T-cell (primary cell): ENCODE data around the gene PRMT2. TPM values are rescaled to one million over a fixed set of nuclear protein-coding genes. Genes with fewer than 3 reads are reported as not detected.
A peak's percentile ranks its signal among the peaks of the same experiment; 100 is the strongest.

Experiments
- ATAC-seq, 4 experiments: fragments of 200-7000 bp in 3 of 4; fragments of 150-1000 bp in 1 of 4; cut with Tn5 transposase; replicated peaks in 1 of 4; 1 replicate in 3 of 4; 2 replicates in 1 of 4; pipeline ENCODE4 v1.10.0; 2021; ENCODE audit warnings: moderate library complexity in 3 of 4, mild to moderate bottlenecking in 2 of 4, moderate number of reproducible peaks in 1 of 4
- CTCF ChIA-PET, 2 donors: fragments of 300-600 bp; sonication (Branson Sonifier 250); formaldehyde crosslinking; loops; one replicate each; lab custom pipeline; 2022; ENCODE audit warnings: antibody characterized with exemption in 2 of 2; lab: Charles Lee
- POLR2A ChIA-PET, 2 donors: fragments of 300-600 bp; sonication (Branson Sonifier 250); formaldehyde crosslinking; loops; one replicate each; lab custom pipeline; 2022; ENCODE audit warnings: antibody characterized with exemption in 2 of 2; lab: Charles Lee
- DNase-seq, 35 experiments: peaks; one replicate each; pipeline versions ENCODE4 v3.0.0 to v3.0.0-alpha.2; 2013 to 2023
- H3K27ac ChIP-seq: one replicate; pipeline ENCODE4 v1.5.1; 2013; ENCODE audit warnings: low read length
- H3K27me3 ChIP-seq, 2 experiments: replicated peaks in 1 of 2; 1 replicate in 1 of 2; 2 replicates in 1 of 2; pipeline versions ENCODE4 v1.6.1 to v1.7.0; 2013; ENCODE audit warnings: low read length in 1 of 2, mixed read lengths in 1 of 2; ENCODE audit not compliant: control insufficient read depth in 2 of 2, insufficient read depth in 2 of 2; ENCODE audit errors: extremely low read depth in 1 of 2
- H3K36me3 ChIP-seq, 2 donors: 1 replicate in 1 of 2; 2 replicates in 1 of 2; pipeline versions ENCODE4 v1.6.1 to v1.7.0; 2013; ENCODE audit warnings: low read length in 1 of 2; ENCODE audit not compliant: control insufficient read depth in 2 of 2, insufficient read depth in 1 of 2; ENCODE audit errors: extremely low read depth in 1 of 2
- H3K4me1 ChIP-seq, 2 experiments: 1 replicate in 1 of 2; 2 replicates in 1 of 2; pipeline versions ENCODE4 v1.6.1 to v1.7.0; 2013; ENCODE audit warnings: low read length in 2 of 2, mixed read lengths in 1 of 2; ENCODE audit not compliant: insufficient read depth in 2 of 2, control insufficient read depth in 1 of 2; ENCODE audit errors: extremely low read depth in 1 of 2
- H3K4me3 ChIP-seq, 2 donors: 1 replicate in 1 of 2; 2 replicates in 1 of 2; pipeline versions ENCODE4 v1.5.1 to v1.7.0; 2013; ENCODE audit warnings: mild to moderate bottlenecking in 2 of 2, low read length in 1 of 2, moderate library complexity in 1 of 2; ENCODE audit not compliant: control insufficient read depth in 1 of 2; ENCODE audit errors: extremely low read depth in 1 of 2
- H3K9me3 ChIP-seq: 2 replicates; pipeline ENCODE4 v1.7.0; 2013
- H3K27ac Mint-ChIP-seq, 2 donors: one replicate each; pipeline ENCODE4 v1.8.0; 2020 to 2021; ENCODE audit warnings: mild to moderate bottlenecking in 2 of 2, mixed read lengths in 2 of 2
- H3K27me3 Mint-ChIP-seq, 2 donors: one replicate each; pipeline ENCODE4 v1.8.0; 2021 to 2022; ENCODE audit warnings: mixed read lengths in 2 of 2
- H3K36me3 Mint-ChIP-seq: one replicate; pipeline ENCODE4 v1.8.0; 2021; ENCODE audit warnings: mixed read lengths
- H3K4me1 Mint-ChIP-seq, 3 donors: one replicate each; pipeline ENCODE4 v1.8.0; 2020 to 2022; ENCODE audit warnings: mixed read lengths in 3 of 3, mild to moderate bottlenecking in 1 of 3
- H3K4me3 Mint-ChIP-seq, 3 donors: one replicate each; pipeline ENCODE4 v1.8.0; 2020 to 2022; ENCODE audit warnings: mild to moderate bottlenecking in 3 of 3, mixed read lengths in 3 of 3, moderate library complexity in 3 of 3
- H3K9me3 Mint-ChIP-seq, 3 donors: one replicate each; pipeline ENCODE4 v1.8.0; 2020 to 2022; ENCODE audit warnings: mixed read lengths in 3 of 3
- WGBS: methylation state at CpG from one replicate; pipeline ENCODE4 v1.1.5; 2013; ENCODE audit warnings: missing lambda C conversion rate; ENCODE audit not compliant: insufficient coverage; 5-methylcytosine and 5-hydroxymethylcytosine counted together
- total RNA-seq, 35 experiments: library from RNA in 6 of 35; stranded (reverse) in 6 of 35; fragments of 120-200 nt in 1 of 35; gene quantifications; one replicate each; pipeline versions ENCODE4 v1.2.1 to v1.2.4 and lab custom pipeline; 2013 to 2026

Gene PRMT2
- total RNA-seq, 5 donors from 2014 or later (not counting 1 experiment from before 2014, with no cell fraction given): 145 to 258 (median 205) TPM

DNA sequence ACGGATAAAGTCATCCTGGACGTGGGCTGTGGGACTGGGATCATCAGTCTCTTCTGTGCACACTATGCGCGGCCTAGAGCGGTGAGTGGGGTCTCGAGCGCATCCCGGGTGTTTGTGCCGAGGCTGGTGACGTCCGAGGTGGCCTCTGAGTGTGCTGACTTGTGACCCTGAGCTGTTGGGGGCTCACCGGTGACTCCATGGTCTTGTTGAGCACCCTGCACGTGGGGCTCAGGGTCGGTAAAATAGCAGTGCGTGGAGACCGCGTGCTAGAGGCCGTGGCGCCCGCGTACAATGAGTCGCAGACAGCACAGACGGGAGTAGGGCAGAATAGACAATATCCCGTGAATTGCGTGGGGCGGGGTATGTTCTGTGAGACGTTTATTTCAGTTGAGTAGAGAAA, 13.1 kb downstream of the PRMT2 start:
- peaks cover 40 to 56% (median 51%) of the 10 kb centered on the region in 3 donors for H3K4me1 Mint-ChIP-seq
- no peak for ATAC-seq

GRCh38 chr21:46649356-46649755, 13.9 kb downstream of the PRMT2 start:
- Mint-ChIP-seq H3K4me3 (no peak overlapping the region), H3K4me1 (peaks cover 40 to 56% (median 49%) of the 10 kb centered on the region in 3 donors), H3K27ac (no peak overlapping the region), H3K36me3 (peaks cover 90% of the 10 kb centered on the region), H3K9me3 (peaks cover 0 to 12% (median 6%) of the 10 kb centered on the region in 3 donors), H3K27me3 (no peaks in the 10 kb centered on the region)
- Histone ChIP-seq H3K4me1 (peaks cover 0 to 30% of the 10 kb centered on the region in 2 experiments), H3K27ac (no peak overlapping the region), H3K36me3 (peaks cover 53 to 95% of the 10 kb centered on the region in 2 donors), H3K27me3 (no peaks in the 10 kb centered on the region), H3K9me3 (peaks cover under 1% of the 10 kb centered on the region), H3K4me3 (no peak overlapping the region)
- ChIA-PET POLR2A (no interaction called here), CTCF (no interaction called here)
- 98% methylated on average over 18 of the region's 19 CpGs for WGBS
- ATAC-seq (no peak), DNase-seq (no peak)

More for the DNA sequence above, 13.1 kb downstream of the PRMT2 start:
- POLR2A ChIA-PET: no interaction called here
- Histone ChIP-seq H3K36me3 (peaks cover 53 to 95% of the 10 kb centered on the region in 2 donors), H3K27me3 (no peaks in the 10 kb centered on the region), H3K27ac (no peak overlapping the region), H3K4me3 (no peak overlapping the region), H3K4me1 (peaks cover 0 to 30% of the 10 kb centered on the region in 2 experiments), H3K9me3 (no peaks in the 10 kb centered on the region)
- no peak overlapping the region for H3K4me3 Mint-ChIP-seq
- peaks cover 87% of the 10 kb centered on the region for H3K36me3 Mint-ChIP-seq
- CTCF ChIA-PET: no interaction called here
- WGBS: 97% methylated on average over 21 of the region's 27 CpGs
- no peak for DNase-seq
- H3K27me3 Mint-ChIP-seq: no peaks in the 10 kb centered on the region
- peaks cover 0 to 5% (median 0%) of the 10 kb centered on the region in 3 donors for H3K9me3 Mint-ChIP-seq
- no peak overlapping the region for H3K27ac Mint-ChIP-seq

DNA sequence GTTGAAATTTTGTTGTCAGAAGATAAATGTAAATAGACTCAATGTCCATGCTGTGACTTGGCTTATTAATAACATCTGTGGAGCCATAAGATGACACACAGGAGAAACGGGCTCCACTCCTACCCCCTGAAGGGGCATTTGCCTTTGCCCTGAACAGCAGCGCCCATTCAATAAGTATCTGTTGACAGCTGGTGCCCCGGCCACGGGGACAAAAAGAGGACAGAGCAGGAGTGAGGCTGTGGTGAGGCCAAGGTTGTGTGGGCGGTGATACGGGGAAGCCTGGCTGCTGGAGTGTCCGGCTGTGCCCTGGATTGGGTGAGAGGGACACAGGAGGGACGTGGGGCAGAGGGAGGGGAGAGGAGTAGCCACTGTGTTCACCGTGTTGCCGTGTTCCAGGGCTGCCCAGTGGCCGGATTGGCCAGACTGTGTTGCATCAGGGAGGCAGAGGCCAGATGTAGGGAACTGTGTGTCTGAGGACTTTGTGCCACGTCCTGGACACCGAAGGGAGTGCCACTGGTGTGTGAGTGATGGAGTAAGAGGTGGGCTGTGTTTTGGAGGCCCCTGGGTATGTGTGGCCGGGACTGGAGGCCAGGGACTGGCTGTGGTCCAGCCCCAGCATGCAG, 15.1 kb downstream of the PRMT2 start:
- H3K36me3 ChIP-seq: peaks cover 52 to 90% of the 10 kb centered on the region in 2 donors
- ATAC-seq (no peak), DNase-seq (no peak)
- no peak overlapping the region for H3K4me3 Mint-ChIP-seq
- ChIA-PET CTCF (no interaction called here), POLR2A (no interaction called here)
- H3K27ac Mint-ChIP-seq: no peak overlapping the region
- H3K4me1 Mint-ChIP-seq: peaks cover 39 to 53% (median 46%) of the 10 kb centered on the region in 3 donors
- H3K27ac ChIP-seq: no peak overlapping the region
- peaks cover 94% of the 10 kb centered on the region for H3K36me3 Mint-ChIP-seq
- 96% methylated on average over 13 of the region's 14 CpGs for WGBS
- H3K4me3 ChIP-seq: no peak overlapping the region
- H3K27me3 Mint-ChIP-seq: no peaks in the 10 kb centered on the region
- H3K9me3 ChIP-seq: peaks cover 7% of the 10 kb centered on the region
- H3K4me1 ChIP-seq: peaks cover 0 to 30% of the 10 kb centered on the region in 2 experiments
- peaks cover 2 to 21% (median 15%) of the 10 kb centered on the region in 3 donors for H3K9me3 Mint-ChIP-seq
- H3K27me3 ChIP-seq: no peaks in the 10 kb centered on the region

DNA sequence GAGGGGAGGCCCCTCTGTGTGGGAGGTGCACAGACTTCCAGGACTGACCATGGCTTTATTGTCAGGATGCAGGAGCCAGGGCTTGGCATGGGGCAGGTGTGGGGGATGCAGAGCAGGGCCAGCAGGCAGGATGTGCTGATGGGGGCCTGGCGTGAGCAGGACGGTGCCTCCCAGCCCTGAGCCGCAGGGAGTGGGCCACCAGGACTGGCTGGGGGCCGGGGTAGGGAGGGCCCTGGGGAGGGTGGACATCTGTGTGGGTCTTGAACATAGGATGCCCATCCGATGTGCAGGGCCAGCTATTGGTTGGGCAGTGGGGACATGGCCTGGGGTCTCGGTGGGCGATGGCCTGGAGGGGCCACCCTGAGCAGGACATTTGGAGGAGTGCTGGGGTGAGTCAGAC, 15.6 kb downstream of the PRMT2 start:
- H3K4me1 ChIP-seq: peaks cover 0 to 25% of the 10 kb centered on the region in 2 experiments
- ChIA-PET POLR2A (no interaction called here), CTCF (no interaction called here)
- no peaks in the 10 kb centered on the region for H3K27me3 Mint-ChIP-seq
- H3K9me3 Mint-ChIP-seq: peaks cover 4 to 23% (median 17%) of the 10 kb centered on the region in 3 donors
- H3K4me3 Mint-ChIP-seq: no peak overlapping the region
- ATAC-seq: no peak
- H3K27ac Mint-ChIP-seq: peak overlapping the region in 1 of 2 donors; percentile 28
- H3K4me3 ChIP-seq: no peak overlapping the region
- peaks cover 94% of the 10 kb centered on the region for H3K36me3 Mint-ChIP-seq
- DNase-seq: no peak
- H3K27me3 ChIP-seq: no peaks in the 10 kb centered on the region
- H3K4me1 Mint-ChIP-seq: peaks cover 34 to 48% (median 45%) of the 10 kb centered on the region in 3 donors
- 100% methylated on average over 7 of the region's 7 CpGs for WGBS
- no peak overlapping the region for H3K27ac ChIP-seq
- peaks cover 7% of the 10 kb centered on the region for H3K9me3 ChIP-seq
- H3K36me3 ChIP-seq: peaks cover 52 to 88% of the 10 kb centered on the region in 2 donors

- Histone ChIP-seq H3K27me3 (no peaks in the 10 kb centered on the region), H3K36me3 (peaks cover 32 to 75% of the 10 kb centered on the region in 2 donors), H3K9me3 (peaks cover 7% of the 10 kb centered on the region), H3K4me3 (no peak overlapping the region), H3K27ac (no peak overlapping the region), H3K4me1 (peaks cover 0 to 15% of the 10 kb centered on the region in 2 experiments)
- peaks cover 4 to 23% (median 19%) of the 10 kb centered on the region in 3 donors for H3K9me3 Mint-ChIP-seq
- DNase-seq (no peak), ATAC-seq (no peak)
- ChIA-PET POLR2A (no interaction called here), CTCF (interaction anchor here in 1 of 2 donors (0.6 kb wide), 1 partner anchor 189 kb away, joined by 6 read pairs; no protein-coding TSS in a partner anchor)
- no peaks in the 10 kb centered on the region for H3K27me3 Mint-ChIP-seq
- peaks cover 91% of the 10 kb centered on the region for H3K36me3 Mint-ChIP-seq
- H3K4me1 Mint-ChIP-seq: peaks cover 20 to 42% (median 39%) of the 10 kb centered on the region in 3 donors
- H3K4me3 Mint-ChIP-seq: no peak overlapping the region
- H3K27ac Mint-ChIP-seq: no peak overlapping the region
Observed at GRCh38 chr21:46655230-46655629, 19.8 kb downstream of the PRMT2 start.

DNA sequence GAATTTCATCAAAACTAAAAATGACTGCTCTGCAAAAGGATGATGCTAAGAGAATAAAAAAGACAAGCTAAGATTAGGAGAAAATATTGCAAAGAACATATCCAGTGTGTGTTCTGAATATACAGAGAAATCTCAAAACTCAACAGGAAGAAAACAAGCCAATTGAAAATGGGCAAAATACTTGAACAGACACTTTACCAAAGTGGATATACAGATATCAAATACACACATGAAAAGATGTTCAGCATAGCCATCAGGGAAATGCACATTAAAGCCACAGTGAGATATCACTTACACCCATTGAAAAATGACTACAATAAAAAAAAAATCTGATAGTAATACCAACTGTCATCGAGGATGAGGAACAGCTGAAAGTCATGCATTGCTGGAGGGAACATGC, 21.3 kb downstream of the PRMT2 start:
- peaks cover 20 to 61% of the 10 kb centered on the region in 2 donors for H3K36me3 ChIP-seq
- peaks cover 4 to 23% (median 19%) of the 10 kb centered on the region in 3 donors for H3K9me3 Mint-ChIP-seq
- no peaks in the 10 kb centered on the region for H3K27me3 Mint-ChIP-seq
- peaks cover 78% of the 10 kb centered on the region for H3K36me3 Mint-ChIP-seq
- no peak overlapping the region for H3K4me3 Mint-ChIP-seq
- CTCF ChIA-PET: no interaction called here
- ATAC-seq (no peak), DNase-seq (no peak)
- H3K27ac Mint-ChIP-seq: no peak overlapping the region
- no CpG with 5 or more reads among the region's 1 CpG for WGBS
- peaks cover 7% of the 10 kb centered on the region for H3K9me3 ChIP-seq
- peaks cover 0 to 15% of the 10 kb centered on the region in 2 experiments for H3K4me1 ChIP-seq
- no peaks in the 10 kb centered on the region for H3K27me3 ChIP-seq
- no peak overlapping the region for H3K4me3 ChIP-seq
- POLR2A ChIA-PET: interaction anchor here in 1 of 2 donors (1.1 kb wide), 1 partner anchor 20 kb away, joined by 5 read pairs; no protein-coding TSS in a partner anchor
- H3K27ac ChIP-seq: no peak overlapping the region
- peaks cover 24 to 41% (median 35%) of the 10 kb centered on the region in 3 donors for H3K4me1 Mint-ChIP-seq
